HEK293 (cell line): ENCODE results near the gene ZNF318.

Experiments used
- CTCF ChIA-PET: fragments of 350-600 bp; formaldehyde crosslinking; extraction: SDS; loops from one replicate; lab custom pipeline; 2021; ENCODE audit warnings: antibody characterized with exemption; lab: Yijun Ruan, JAX
- POLR2A ChIA-PET: fragments of 300-600 bp; formaldehyde crosslinking; extraction: SDS; loops from one replicate; lab custom pipeline; 2020; ENCODE audit warnings: antibody characterized with exemption, inconsistent platforms; lab: Yijun Ruan, JAX
- H3K27ac ChIP-seq: fragments of 200-500 bp; sonication (Bioruptor generic); 2 replicates; pipeline ENCODE4 v1.5.1; 2014; ENCODE audit warnings: low read depth, low read length, control low read depth, inconsistent platforms; ENCODE audit errors: extremely low read depth
- H3K36me3 ChIP-seq, 2 experiments: fragments of 200-500 bp in 1 of 2; sonication (Bioruptor generic) in 1 of 2; 1 replicate in 1 of 2; 2 replicates in 1 of 2; pipeline ENCODE4 v1.5.1; 2014 to 2017; ENCODE audit warnings: inconsistent platforms in 2 of 2, low read length in 2 of 2; ENCODE audit not compliant: control insufficient read depth in 2 of 2, insufficient read depth in 1 of 2
- H3K4me1 ChIP-seq: fragments of 200-500 bp; sonication (Bioruptor generic); 2 replicates; pipeline ENCODE4 v1.5.1; 2014; ENCODE audit warnings: mild to moderate bottlenecking, low read length, inconsistent platforms; ENCODE audit not compliant: control insufficient read depth, insufficient read depth
- H3K4me3 ChIP-seq: 2 replicates; pipeline ENCODE4 v1.5.1; 2011; ENCODE audit warnings: low read depth, mild to moderate bottlenecking, control low read depth, low read length, moderate library complexity
- H3K9me3 ChIP-seq: fragments of 200-500 bp; sonication (Bioruptor generic); 2 replicates; pipeline ENCODE4 v1.5.1; 2014; ENCODE audit warnings: low read depth, low read length, inconsistent platforms; ENCODE audit not compliant: control insufficient read depth, insufficient read depth
- BCL11B ChIP-seq: fragments of 450-650 bp; formaldehyde crosslinking; IDR thresholded peaks from 2 replicates; pipeline ENCODE4 v1.5.1; 2016; ENCODE audit warnings: low read depth, missing biosample characterization, missing genetic modification characterization
- EGR2 ChIP-seq: fragments of 450-650 bp; formaldehyde crosslinking; IDR thresholded peaks from 2 replicates; pipeline ENCODE4 v1.5.1; 2016; ENCODE audit warnings: low read depth, missing biosample characterization, missing genetic modification characterization
- GLIS2 ChIP-seq: fragments of 450-650 bp; formaldehyde crosslinking; IDR thresholded peaks from 2 replicates; pipeline ENCODE4 v1.5.1; 2016; ENCODE audit warnings: missing biosample characterization, missing genetic modification characterization
- IKZF3 ChIP-seq: fragments of 450-650 bp; IDR thresholded peaks from 2 replicates; pipeline ENCODE4 v1.5.0; 2018; ENCODE audit warnings: missing biosample characterization, mild to moderate bottlenecking, missing genetic modification characterization, moderate library complexity
- KLF16 ChIP-seq: fragments of 450-650 bp; formaldehyde crosslinking; IDR thresholded peaks from 2 replicates; pipeline ENCODE4 v1.5.1; 2017; ENCODE audit warnings: missing biosample characterization, missing genetic modification characterization
- PBX3 ChIP-seq: sonication (generic); formaldehyde crosslinking; IDR thresholded peaks from 2 replicates; pipeline ENCODE4 v1.8.1; 2022; ENCODE audit warnings: mild to moderate bottlenecking, moderate library complexity, missing genetic modification reagents
- ZBTB7A ChIP-seq: fragments of 450-650 bp; formaldehyde crosslinking; IDR thresholded peaks from 2 replicates; pipeline ENCODE4 v1.5.1; 2016; ENCODE audit warnings: low read depth, missing biosample characterization, missing genetic modification characterization
- ZFP3 ChIP-seq: fragments of 450-650 bp; formaldehyde crosslinking; IDR thresholded peaks from 2 replicates; pipeline ENCODE4 v1.5.1; 2016; ENCODE audit warnings: low read depth, missing biosample characterization, missing genetic modification characterization
- ZNF184 ChIP-seq: fragments of 450-650 bp; IDR thresholded peaks from 2 replicates; pipeline ENCODE4 v1.5.1; 2018; ENCODE audit warnings: missing biosample characterization, mild to moderate bottlenecking, missing genetic modification characterization
- ZNF341 ChIP-seq: fragments of 450-650 bp; formaldehyde crosslinking; IDR thresholded peaks from 2 replicates; pipeline ENCODE4; 2016; ENCODE audit warnings: low read depth, missing biosample characterization, missing genetic modification characterization
- ZNF366 ChIP-seq: fragments of 450-650 bp; formaldehyde crosslinking; conservative IDR thresholded peaks from 2 replicates; pipeline ENCODE4 v1.5.1; 2016; ENCODE audit warnings: missing biosample characterization, missing genetic modification characterization
- ZNF394 ChIP-seq: fragments of 450-650 bp; formaldehyde crosslinking; IDR thresholded peaks from 2 replicates; pipeline ENCODE4 v1.5.1; 2016; ENCODE audit warnings: missing biosample characterization, missing genetic modification characterization, mild to moderate bottlenecking, moderate library complexity, borderline replicate concordance
- ZNF404 ChIP-seq: fragments of 450-650 bp; formaldehyde crosslinking; IDR thresholded peaks from 2 replicates; pipeline ENCODE4 v1.5.1; 2017; ENCODE audit warnings: missing biosample characterization, missing genetic modification characterization
- ZNF530 ChIP-seq: fragments of 450-650 bp; formaldehyde crosslinking; IDR thresholded peaks from 2 replicates; pipeline ENCODE4 v1.5.1; 2016; ENCODE audit warnings: low read depth, missing biosample characterization, missing genetic modification characterization
- ZNF555 ChIP-seq: fragments of 450-650 bp; formaldehyde crosslinking; conservative IDR thresholded peaks from 2 replicates; pipeline ENCODE4 v1.5.1; 2017; ENCODE audit warnings: missing biosample characterization, mild to moderate bottlenecking, missing genetic modification characterization, inconsistent platforms
- ZNF560 ChIP-seq: fragments of 450-650 bp; formaldehyde crosslinking; IDR thresholded peaks from 2 replicates; pipeline ENCODE4 v1.5.1; 2017; ENCODE audit warnings: missing biosample characterization, missing genetic modification characterization, borderline replicate concordance
- ZNF561 ChIP-seq: fragments of 450-650 bp; IDR thresholded peaks from 2 replicates; pipeline ENCODE4 v1.5.1; 2018; ENCODE audit warnings: missing biosample characterization, missing genetic modification characterization, borderline replicate concordance
- ZNF596 ChIP-seq: fragments of 450-650 bp; IDR thresholded peaks from 2 replicates; pipeline ENCODE4 v1.5.0; 2018; ENCODE audit warnings: missing biosample characterization, mild to moderate bottlenecking, missing genetic modification characterization, moderate library complexity
- ZNF629 ChIP-seq: fragments of 450-650 bp; formaldehyde crosslinking; IDR thresholded peaks from 2 replicates; pipeline ENCODE4 v1.5.1; 2017; ENCODE audit warnings: missing biosample characterization, missing genetic modification characterization
- ZNF660 ChIP-seq: fragments of 450-650 bp; IDR thresholded peaks from 2 replicates; pipeline ENCODE4 v1.5.1; 2018; ENCODE audit warnings: missing biosample characterization, mild to moderate bottlenecking, missing genetic modification characterization
- ZNF830 ChIP-seq: fragments of 450-650 bp; IDR thresholded peaks from 2 replicates; pipeline ENCODE4 v1.5.0; 2018; ENCODE audit warnings: missing biosample characterization, missing genetic modification characterization, low read depth, mild to moderate bottlenecking, moderate library complexity
- ZXDB ChIP-seq: fragments of 450-650 bp; formaldehyde crosslinking; IDR thresholded peaks from 2 replicates; pipeline ENCODE4 v1.5.1; 2016; ENCODE audit warnings: missing biosample characterization, missing genetic modification characterization
- TF ChIP-seq, protein P1 (sequence below): fragments of 450-650 bp; formaldehyde crosslinking; IDR thresholded peaks from 2 replicates; pipeline ENCODE4 v1.5.1; 2017; ENCODE audit warnings: missing biosample characterization, missing genetic modification characterization
- TF ChIP-seq, protein P2 (sequence below): fragments of 450-650 bp; formaldehyde crosslinking; conservative IDR thresholded peaks from 2 replicates; pipeline ENCODE4 v1.5.1; 2016; ENCODE audit warnings: low read depth, missing biosample characterization, missing genetic modification characterization

The ZNF318 gene, protein sequence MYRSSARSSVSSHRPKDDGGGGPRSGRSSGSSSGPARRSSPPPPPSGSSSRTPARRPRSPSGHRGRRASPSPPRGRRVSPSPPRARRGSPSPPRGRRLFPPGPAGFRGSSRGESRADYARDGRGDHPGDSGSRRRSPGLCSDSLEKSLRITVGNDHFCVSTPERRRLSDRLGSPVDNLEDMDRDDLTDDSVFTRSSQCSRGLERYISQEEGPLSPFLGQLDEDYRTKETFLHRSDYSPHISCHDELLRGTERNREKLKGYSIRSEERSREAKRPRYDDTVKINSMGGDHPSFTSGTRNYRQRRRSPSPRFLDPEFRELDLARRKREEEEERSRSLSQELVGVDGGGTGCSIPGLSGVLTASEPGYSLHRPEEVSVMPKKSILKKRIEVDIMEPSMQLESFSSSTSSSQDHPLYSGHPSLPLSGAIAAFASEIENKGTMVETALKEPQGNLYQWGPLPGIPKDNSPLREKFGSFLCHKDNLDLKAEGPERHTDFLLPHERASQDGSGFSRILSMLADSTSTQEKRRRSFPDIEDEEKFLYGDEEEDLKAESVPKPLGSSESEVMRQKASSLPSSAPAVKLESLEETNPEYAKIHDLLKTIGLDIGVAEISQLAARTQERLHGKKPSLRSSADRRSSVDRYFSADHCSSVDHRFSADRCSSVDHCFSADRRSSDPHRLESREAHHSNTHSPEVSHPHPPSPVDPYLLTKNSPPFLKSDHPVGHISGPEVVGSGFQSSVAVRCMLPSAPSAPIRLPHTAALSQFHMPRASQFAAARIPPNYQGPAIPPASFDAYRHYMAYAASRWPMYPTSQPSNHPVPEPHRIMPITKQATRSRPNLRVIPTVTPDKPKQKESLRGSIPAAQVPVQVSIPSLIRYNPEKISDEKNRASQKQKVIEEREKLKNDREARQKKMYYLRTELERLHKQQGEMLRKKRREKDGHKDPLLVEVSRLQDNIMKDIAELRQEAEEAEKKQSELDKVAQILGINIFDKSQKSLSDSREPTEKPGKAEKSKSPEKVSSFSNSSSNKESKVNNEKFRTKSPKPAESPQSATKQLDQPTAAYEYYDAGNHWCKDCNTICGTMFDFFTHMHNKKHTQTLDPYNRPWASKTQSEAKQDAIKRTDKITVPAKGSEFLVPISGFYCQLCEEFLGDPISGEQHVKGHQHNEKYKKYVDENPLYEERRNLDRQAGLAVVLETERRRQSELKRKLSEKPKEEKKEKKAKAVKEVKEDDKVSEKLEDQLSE (N-terminal part only)

DNA sequence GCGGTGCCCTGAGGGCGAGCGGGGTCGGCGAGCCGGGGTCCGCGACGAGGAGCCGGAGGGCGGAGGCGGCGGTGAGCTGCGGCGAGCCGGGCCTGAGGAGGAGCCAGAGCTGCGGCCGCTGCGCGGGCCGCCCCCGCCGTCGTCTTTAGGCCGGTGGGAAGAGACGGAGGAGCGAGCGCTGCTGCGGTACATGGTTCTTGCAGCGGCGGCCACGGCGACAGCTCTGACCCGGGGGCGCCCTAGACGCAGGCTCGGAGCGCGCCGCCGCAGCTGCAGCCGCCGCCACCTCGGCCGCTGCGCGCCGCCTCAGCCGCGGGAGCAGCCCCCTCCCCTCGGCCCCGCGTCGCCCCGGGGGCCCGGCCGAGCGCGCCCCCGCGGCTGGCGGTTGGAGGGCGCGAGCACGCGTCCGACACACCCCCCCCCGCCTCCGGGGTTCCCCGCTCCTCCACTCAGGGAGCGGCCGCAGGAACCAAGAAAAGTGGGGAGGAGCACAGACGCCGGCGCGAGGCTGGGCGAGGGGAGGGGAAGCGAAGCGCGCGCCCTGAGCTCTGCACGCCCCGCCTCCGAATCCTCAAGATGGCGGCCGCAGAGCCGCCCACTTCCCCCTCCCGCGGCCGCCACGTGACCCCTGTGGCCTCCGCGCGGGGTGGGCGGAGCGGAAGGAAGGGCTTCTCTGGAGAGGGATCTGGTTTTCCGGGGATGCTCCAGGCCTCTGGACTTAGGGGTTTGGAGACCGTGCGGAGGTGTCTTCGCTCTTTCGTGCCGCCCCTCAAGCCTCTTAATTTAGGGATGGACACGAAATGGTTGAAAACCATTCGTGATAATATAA, at the start of gene ZNF318:
Gene ZNF318 (minus strand): TSS at position 474 of the 829 bp plus-strand sequence. CDS start 282 bp downstream, at position 192.
- H3K36me3 ChIP-seq: peaks cover 11 to 15% of the 10 kb centered on the region in 2 experiments
- H3K4me3 ChIP-seq: peak within 1 kb of the TSS; percentile 77
- H3K27ac ChIP-seq: peak within 1 kb of the TSS; percentile 93
- ChIA-PET CTCF (interaction anchor here (0.7 to 2.3 kb wide), 8 partner anchors 12 to 146 kb away, joined by 3 to 9 read pairs (median 4); partner anchors contain the start of gene LRRC73), POLR2A (interaction anchor here (0.5 to 1.5 kb wide), 34 partner anchors 9 to 1223 kb away, joined by 3 to 28 read pairs (median 4); partner anchors contain the start of genes ABCC10, BICRAL, CRIP3 and LRRC73)
- H3K9me3 ChIP-seq: no peaks in the 10 kb centered on the region
- peaks cover 7% of the 10 kb centered on the region for H3K4me1 ChIP-seq
- TF ChIP-seq ZNF555: no peak
- TF ChIP-seq ZNF561 (tag by site-specific recombination): 0 out of 2 replicates have a peak, but pooled peaks have one; percentile 59
- TF ChIP-seq, protein P1, sequence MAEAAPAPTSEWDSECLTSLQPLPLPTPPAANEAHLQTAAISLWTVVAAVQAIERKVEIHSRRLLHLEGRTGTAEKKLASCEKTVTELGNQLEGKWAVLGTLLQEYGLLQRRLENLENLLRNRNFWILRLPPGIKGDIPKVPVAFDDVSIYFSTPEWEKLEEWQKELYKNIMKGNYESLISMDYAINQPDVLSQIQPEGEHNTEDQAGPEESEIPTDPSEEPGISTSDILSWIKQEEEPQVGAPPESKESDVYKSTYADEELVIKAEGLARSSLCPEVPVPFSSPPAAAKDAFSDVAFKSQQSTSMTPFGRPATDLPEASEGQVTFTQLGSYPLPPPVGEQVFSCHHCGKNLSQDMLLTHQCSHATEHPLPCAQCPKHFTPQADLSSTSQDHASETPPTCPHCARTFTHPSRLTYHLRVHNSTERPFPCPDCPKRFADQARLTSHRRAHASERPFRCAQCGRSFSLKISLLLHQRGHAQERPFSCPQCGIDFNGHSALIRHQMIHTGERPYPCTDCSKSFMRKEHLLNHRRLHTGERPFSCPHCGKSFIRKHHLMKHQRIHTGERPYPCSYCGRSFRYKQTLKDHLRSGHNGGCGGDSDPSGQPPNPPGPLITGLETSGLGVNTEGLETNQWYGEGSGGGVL: peak; percentile 70
- peak; percentile 26; the same call in 1 of the 2 replicates for TF ChIP-seq ZBTB7A (tag by site-specific recombination)
- TF ChIP-seq PBX3 (CRISPR knock-in tag): no peak; the same call in 1 of the 2 replicates
- no peak for TF ChIP-seq ZNF404 (tag by site-specific recombination)
- TF ChIP-seq ZNF596 (tag by site-specific recombination): no peak
- peak; percentile 83 for TF ChIP-seq ZNF341 (tag by site-specific recombination)
- peak; percentile 100 for TF ChIP-seq ZXDB (tag by site-specific recombination)
- TF ChIP-seq BCL11B (tag by site-specific recombination): peak; percentile 78; the same call in 1 of the 2 replicates
- no peak for TF ChIP-seq ZNF530 (tag by site-specific recombination)
- TF ChIP-seq ZNF184: 0 out of 2 replicates have a peak, but pooled peaks have one; percentile 18
- peak; percentile 99 for TF ChIP-seq IKZF3 (tag by site-specific recombination)
- no peak for TF ChIP-seq ZNF830 (tag by site-specific recombination)
- no peak for TF ChIP-seq ZNF366
- TF ChIP-seq GLIS2: peak; percentile 89
- peak; percentile 91 for TF ChIP-seq EGR2 (tag by site-specific recombination)
- no peak for TF ChIP-seq ZNF560 (tag by site-specific recombination)
- peak; percentile 54; the same call in 1 of the 2 replicates for TF ChIP-seq ZNF394 (tag by site-specific recombination)
- TF ChIP-seq ZNF660 (tag by site-specific recombination): peak; percentile 86; the same call in 1 of the 2 replicates
- no peak for TF ChIP-seq ZFP3 (tag by site-specific recombination)
- peak; percentile 80 for TF ChIP-seq KLF16 (tag by site-specific recombination)
- TF ChIP-seq ZNF629 (tag by site-specific recombination): peak; percentile 16; the same call in 1 of the 2 replicates
- TF ChIP-seq, protein P2, sequence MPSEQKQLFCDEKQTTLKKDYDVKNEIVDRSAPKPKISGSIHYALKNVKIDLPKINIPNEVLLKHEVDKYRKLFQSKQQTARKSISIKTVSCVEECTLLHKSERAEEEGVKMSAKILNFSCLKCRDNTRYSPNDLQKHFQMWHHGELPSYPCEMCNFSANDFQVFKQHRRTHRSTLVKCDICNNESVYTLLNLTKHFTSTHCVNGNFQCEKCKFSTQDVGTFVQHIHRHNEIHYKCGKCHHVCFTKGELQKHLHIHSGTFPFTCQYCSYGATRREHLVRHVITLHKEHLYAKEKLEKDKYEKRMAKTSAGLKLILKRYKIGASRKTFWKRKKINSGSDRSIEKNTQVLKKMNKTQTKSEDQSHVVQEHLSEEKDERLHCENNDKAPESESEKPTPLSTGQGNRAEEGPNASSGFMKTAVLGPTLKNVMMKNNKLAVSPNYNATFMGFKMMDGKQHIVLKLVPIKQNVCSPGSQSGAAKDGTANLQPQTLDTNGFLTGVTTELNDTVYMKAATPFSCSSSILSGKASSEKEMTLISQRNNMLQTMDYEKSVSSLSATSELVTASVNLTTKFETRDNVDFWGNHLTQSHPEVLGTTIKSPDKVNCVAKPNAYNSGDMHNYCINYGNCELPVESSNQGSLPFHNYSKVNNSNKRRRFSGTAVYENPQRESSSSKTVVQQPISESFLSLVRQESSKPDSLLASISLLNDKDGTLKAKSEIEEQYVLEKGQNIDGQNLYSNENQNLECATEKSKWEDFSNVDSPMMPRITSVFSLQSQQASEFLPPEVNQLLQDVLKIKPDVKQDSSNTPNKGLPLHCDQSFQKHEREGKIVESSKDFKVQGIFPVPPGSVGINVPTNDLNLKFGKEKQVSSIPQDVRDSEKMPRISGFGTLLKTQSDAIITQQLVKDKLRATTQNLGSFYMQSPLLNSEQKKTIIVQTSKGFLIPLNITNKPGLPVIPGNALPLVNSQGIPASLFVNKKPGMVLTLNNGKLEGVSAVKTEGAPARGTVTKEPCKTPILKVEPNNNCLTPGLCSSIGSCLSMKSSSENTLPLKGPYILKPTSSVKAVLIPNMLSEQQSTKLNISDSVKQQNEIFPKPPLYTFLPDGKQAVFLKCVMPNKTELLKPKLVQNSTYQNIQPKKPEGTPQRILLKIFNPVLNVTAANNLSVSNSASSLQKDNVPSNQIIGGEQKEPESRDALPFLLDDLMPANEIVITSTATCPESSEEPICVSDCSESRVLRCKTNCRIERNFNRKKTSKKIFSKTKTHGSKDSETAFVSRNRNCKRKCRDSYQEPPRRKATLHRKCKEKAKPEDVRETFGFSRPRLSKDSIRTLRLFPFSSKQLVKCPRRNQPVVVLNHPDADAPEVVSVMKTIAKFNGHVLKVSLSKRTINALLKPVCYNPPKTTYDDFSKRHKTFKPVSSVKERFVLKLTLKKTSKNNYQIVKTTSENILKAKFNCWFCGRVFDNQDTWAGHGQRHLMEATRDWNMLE (tag by site-specific recombination): peak; percentile 72
